ENCODE measurements around the gene FZD8. TPM values are rescaled to one million over a fixed set of nuclear protein-coding genes. Genes with fewer than 3 reads are reported as not detected.
A peak's percentile ranks its signal among the peaks of the same experiment; 100 is the strongest.

FZD8 gene
- total RNA-seq, 2 donors from 2014 or later = 12.4 to 21.3 TPM

DNA sequence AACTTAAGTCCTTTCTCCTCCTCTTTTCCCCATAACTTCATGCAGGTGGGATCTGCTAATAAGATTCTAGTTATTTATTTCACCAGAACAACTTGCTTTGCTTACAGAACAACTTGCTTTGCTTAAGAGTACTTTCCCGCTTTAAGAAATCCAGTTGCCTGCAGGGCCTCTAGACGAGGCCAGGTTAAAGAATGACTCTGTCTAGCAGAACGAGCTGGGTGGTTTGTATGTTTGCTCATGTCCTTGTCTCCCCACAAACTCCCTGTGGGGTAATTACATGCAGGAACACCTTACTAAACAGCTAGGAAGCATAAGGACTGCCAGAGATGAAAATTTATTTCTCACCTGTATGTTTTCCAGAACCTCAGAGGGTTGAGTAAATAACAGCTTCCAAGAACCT, 8.8 kb upstream of the FZD8 start:
- ATAC-seq (ENCODE audit: insufficient number of reproducible peaks, low FRiP score, low read depth) = no peak
- H3K4me1 ChIP-seq (ENCODE audit: control insufficient read depth in 1 of 2, low read depth in 2 of 2) = no peaks in the 10 kb centered on the region

DNA sequence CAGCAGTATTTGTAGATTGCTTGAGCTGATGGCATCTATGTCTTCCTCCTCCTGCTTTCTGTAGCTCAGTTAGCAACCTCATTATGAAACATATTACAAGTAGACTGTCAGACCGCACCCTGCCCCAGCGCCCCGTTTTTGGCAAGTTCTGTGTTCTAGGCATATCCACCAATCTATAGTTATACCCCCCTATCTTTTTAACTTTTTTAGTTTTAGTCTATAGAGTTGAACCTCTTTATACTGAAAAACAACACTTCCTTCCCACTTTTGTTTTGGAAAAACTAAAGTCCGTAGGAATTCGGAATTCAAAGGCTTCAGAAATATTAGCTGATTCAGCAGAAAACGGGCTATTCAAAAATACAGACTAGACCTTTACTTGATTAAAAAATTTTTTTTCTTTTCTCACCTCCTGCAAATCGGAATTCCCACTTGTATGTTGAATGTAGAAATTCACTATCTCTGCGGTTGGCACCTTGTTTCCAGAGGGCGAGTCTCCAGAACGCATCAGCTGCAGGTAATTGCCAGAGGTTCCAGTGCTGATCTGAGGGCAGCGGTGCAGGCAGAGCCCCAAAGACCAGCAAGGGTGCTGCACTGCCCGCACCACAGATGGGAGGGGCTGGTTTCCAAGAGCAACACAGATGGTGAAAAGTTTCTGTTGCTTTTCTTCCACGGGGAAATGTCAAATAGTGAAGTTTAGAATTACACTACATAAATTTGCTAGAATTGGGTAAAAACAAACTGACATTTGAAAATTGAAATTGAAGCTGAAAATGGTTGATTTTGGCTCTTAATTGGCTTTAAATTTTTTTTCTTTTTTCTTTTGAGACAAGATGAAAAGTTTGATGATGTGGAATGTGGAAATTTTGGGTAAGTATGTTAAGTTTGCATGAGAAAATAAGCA, 2.2 kb upstream of the FZD8 start:
- TF ChIP-seq, protein P1, sequence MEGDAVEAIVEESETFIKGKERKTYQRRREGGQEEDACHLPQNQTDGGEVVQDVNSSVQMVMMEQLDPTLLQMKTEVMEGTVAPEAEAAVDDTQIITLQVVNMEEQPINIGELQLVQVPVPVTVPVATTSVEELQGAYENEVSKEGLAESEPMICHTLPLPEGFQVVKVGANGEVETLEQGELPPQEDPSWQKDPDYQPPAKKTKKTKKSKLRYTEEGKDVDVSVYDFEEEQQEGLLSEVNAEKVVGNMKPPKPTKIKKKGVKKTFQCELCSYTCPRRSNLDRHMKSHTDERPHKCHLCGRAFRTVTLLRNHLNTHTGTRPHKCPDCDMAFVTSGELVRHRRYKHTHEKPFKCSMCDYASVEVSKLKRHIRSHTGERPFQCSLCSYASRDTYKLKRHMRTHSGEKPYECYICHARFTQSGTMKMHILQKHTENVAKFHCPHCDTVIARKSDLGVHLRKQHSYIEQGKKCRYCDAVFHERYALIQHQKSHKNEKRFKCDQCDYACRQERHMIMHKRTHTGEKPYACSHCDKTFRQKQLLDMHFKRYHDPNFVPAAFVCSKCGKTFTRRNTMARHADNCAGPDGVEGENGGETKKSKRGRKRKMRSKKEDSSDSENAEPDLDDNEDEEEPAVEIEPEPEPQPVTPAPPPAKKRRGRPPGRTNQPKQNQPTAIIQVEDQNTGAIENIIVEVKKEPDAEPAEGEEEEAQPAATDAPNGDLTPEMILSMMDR (IDR thresholded peaks at IDR 0.05) = no peak
- ATAC-seq (ENCODE audit: insufficient number of reproducible peaks, low FRiP score, low read depth) (no peak), DNase-seq (ENCODE audit: low spot score) (no peak)
- Histone ChIP-seq H3K27me3 (replicated peaks; ENCODE audit: insufficient read depth) (no peaks in the 10 kb centered on the region), H3K4me1 (ENCODE audit: control insufficient read depth in 1 of 2, low read depth in 2 of 2) (peaks cover 0 to 12% of the 10 kb centered on the region in 2 donors), H3K36me3 (no peaks in the 10 kb centered on the region), H3K27ac (peak overlapping the region; percentile 89 to 96), H3K4me3 (peak overlapping the region; percentile 88), H3K9me3 (no peaks in the 10 kb centered on the region)

More for the DNA sequence above, 8.8 kb upstream of the FZD8 start:
- H3K4me3 ChIP-seq = no peak overlapping the region
- no peak for DNase-seq (ENCODE audit: low spot score)
- no peaks in the 10 kb centered on the region for H3K36me3 ChIP-seq
- no peak overlapping the region for H3K27ac ChIP-seq
- H3K27me3 ChIP-seq (replicated peaks; ENCODE audit: insufficient read depth) = no peaks in the 10 kb centered on the region
- TF ChIP-seq, protein P1 (IDR thresholded peaks at IDR 0.05) = no peak
- H3K9me3 ChIP-seq = no peaks in the 10 kb centered on the region

DNA sequence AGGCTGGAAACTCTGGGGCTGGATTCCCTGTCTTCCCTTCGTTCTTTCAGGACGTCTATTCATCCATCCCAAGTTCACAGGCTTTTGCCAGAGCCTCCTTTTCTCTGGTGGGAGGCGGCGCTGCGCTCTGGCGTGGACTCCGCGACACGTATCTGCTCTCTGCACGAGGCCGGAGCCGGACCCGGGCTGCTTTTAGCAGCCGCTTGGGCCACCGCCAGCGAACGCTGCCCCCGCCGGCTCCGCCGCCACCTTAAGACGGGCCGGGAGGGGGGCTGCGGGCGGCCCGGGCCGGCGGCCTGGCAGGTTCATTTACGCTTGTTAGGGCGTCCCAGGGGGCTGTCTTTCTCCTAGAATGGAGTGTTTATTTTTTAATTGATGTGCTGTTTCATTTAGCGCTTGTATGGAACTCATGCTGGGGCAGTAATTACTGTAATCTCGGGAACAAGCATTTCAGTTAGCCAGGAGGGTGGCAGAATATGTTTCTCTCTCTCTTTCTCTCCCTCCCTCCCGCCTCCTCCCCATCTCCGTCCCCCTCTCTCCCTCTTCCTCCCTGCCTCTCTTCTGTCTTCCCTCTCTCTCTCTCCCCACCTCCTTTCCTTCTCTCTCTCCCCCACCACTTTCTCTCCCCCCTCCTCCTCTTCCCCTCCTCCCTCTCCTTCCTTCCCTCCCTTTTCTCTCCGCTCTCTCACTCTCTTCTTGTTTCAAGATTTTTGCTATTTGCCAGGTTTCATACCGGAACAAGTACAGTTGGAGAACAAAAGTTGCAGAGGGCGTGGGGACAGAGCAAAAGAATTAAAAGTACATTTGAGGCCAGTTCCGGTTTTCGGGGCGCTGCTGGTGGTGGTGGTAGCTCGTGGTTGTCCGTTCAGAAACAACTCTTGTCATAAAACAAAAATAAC, 1.3 kb upstream of the FZD8 start:
- DNase-seq (ENCODE audit: low spot score) (peak; percentile 27), ATAC-seq (ENCODE audit: insufficient number of reproducible peaks, low FRiP score, low read depth) (no peak)
- peak overlapping the region; percentile 89 to 96 for H3K27ac ChIP-seq

DNA sequence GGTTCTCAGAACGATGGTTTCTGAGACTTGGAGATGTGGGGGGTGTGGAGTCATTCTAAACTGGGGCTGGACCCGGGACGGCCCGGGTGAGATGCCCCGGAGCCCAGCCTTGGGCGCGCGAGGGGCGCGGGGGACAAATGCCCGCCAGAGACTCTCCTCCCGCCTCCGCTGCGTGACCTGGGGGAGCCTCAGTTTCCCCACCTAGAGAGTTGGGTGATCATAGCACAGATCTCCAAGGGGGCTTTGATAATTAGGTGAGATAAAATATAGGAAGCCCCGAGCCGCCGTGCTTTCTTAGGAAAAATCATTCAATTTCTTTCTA, 658 bp upstream of the FZD8 start:
- no peaks in the 10 kb centered on the region for H3K27me3 ChIP-seq (replicated peaks; ENCODE audit: insufficient read depth)
- no peaks in the 10 kb centered on the region for H3K9me3 ChIP-seq
- peak overlapping the region; percentile 89 to 96 for H3K27ac ChIP-seq
- H3K4me1 ChIP-seq (ENCODE audit: control insufficient read depth in 1 of 2, low read depth in 2 of 2) = peaks cover 8 to 24% of the 10 kb centered on the region in 2 donors
- DNase-seq (ENCODE audit: low spot score) (no peak), ATAC-seq (ENCODE audit: insufficient number of reproducible peaks, low FRiP score, low read depth) (no peak)
- no peaks in the 10 kb centered on the region for H3K36me3 ChIP-seq
- H3K4me3 ChIP-seq = peak overlapping the region; percentile 88
- TF ChIP-seq, protein P1 (IDR thresholded peaks at IDR 0.05) = no peak

More for the DNA sequence above, 1.3 kb upstream of the FZD8 start:
- Histone ChIP-seq H3K4me3 (peak overlapping the region; percentile 88), H3K27me3 (replicated peaks; ENCODE audit: insufficient read depth) (no peaks in the 10 kb centered on the region), H3K36me3 (no peaks in the 10 kb centered on the region), H3K9me3 (no peaks in the 10 kb centered on the region), H3K4me1 (ENCODE audit: control insufficient read depth in 1 of 2, low read depth in 2 of 2) (peaks cover 6 to 18% of the 10 kb centered on the region in 2 donors)
- TF ChIP-seq, protein P1 (IDR thresholded peaks at IDR 0.05) = no peak

DNA sequence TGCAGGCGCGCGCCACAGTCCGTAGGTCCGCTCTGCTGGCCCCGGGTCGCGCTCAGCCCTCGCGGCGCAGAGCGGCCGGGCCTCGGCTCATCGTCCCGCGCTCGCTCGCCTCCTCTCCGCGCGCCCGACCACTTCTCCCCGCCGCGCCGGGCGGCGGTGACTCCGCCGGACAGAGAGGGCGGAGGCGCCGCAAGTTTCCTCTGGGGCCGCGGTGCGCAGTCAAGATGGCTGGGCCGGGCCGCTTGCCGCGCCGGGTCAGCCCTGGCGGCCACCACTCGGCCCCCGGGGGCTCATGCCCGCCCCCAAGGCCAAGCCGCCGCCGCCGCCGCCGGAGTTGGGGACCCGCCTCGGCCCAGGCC, 441 bp downstream of the FZD8 start:
- ATAC-seq (ENCODE audit: insufficient number of reproducible peaks, low FRiP score, low read depth) (no peak), DNase-seq (ENCODE audit: low spot score) (no peak)
- Histone ChIP-seq H3K9me3 (no peaks in the 10 kb centered on the region), H3K27me3 (replicated peaks; ENCODE audit: insufficient read depth) (no peaks in the 10 kb centered on the region), H3K27ac (peak overlapping the region; percentile 89 to 96), H3K4me1 (ENCODE audit: control insufficient read depth in 1 of 2, low read depth in 2 of 2) (peaks cover 8 to 33% of the 10 kb centered on the region in 2 donors), H3K36me3 (no peaks in the 10 kb centered on the region), H3K4me3 (peak overlapping the region; percentile 88)
- TF ChIP-seq, protein P1 (IDR thresholded peaks at IDR 0.05) = no peak

All from thoracic aorta (tissue), 2 donors.